HUES6 (cell line): Measurements from ENCODE around the gene PSD2.

Source experiments
- H3K27ac ChIP-seq: 2 replicates; pipeline ENCODE4 v1.7.0; 2013; ENCODE audit warnings: low read depth, mild to moderate bottlenecking, low read length, inconsistent platforms
- H3K27me3 ChIP-seq: 2 replicates; pipeline ENCODE4 v1.6.1; 2013; ENCODE audit warnings: low read length; ENCODE audit not compliant: control insufficient read depth, insufficient read depth
- H3K36me3 ChIP-seq: 2 replicates; pipeline ENCODE4 v1.6.1; 2013; ENCODE audit warnings: low read length; ENCODE audit not compliant: control insufficient read depth, insufficient read depth
- H3K4me1 ChIP-seq: 2 replicates; pipeline ENCODE4 v1.6.1; 2013; ENCODE audit warnings: low read length; ENCODE audit not compliant: control insufficient read depth, insufficient read depth
- H3K4me3 ChIP-seq: 2 replicates; pipeline ENCODE4 v1.5.1; 2013; ENCODE audit warnings: low read depth, low read length
- H3K9ac ChIP-seq: one replicate; pipeline ENCODE4 v1.6.1; 2013; ENCODE audit warnings: mild to moderate bottlenecking, low read length
- H3K9me3 ChIP-seq: 2 replicates; pipeline ENCODE4 v1.6.1; 2013; ENCODE audit warnings: low read depth, low read length; ENCODE audit not compliant: control insufficient read depth, insufficient read depth

The PSD2 gene

DNA sequence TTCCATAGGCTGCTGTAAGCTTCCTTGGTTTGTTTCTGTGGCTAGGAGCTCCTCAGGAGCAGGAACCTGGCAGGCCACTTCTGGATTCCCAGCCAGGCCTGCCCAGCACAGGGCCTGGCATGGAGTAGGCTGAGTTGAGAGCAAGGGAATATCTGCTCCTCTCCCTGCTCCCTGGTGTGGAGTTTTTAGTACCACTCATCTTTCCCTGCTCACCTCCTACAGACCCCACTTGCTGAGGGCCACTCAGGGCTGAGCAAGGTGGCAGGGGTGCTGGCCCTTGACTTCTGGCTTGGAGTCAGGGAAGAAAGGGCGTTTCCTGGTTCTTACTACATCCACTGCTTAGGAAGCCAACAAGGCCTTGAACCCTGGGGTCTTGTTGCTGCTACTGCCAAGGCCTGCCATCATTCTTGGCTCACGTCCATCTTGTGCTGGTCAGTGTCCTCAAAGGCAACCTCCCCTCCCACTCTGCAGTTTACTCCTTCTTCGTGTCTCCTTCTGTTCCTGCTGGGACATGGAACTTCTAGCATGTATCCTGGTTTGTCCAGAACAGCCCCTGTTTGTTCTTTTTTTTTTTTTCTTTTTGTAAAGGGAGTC, 54.9 kb downstream of the PSD2 start:
- no peaks in the 10 kb centered on the region for H3K36me3 ChIP-seq
- peaks cover 72% of the 10 kb centered on the region for H3K27me3 ChIP-seq
- no peaks in the 10 kb centered on the region for H3K9me3 ChIP-seq
- H3K27ac ChIP-seq = no peak overlapping the region
- H3K4me1 ChIP-seq = no peaks in the 10 kb centered on the region
- H3K4me3 ChIP-seq = no peak overlapping the region
- H3K9ac ChIP-seq = no peak overlapping the region

DNA sequence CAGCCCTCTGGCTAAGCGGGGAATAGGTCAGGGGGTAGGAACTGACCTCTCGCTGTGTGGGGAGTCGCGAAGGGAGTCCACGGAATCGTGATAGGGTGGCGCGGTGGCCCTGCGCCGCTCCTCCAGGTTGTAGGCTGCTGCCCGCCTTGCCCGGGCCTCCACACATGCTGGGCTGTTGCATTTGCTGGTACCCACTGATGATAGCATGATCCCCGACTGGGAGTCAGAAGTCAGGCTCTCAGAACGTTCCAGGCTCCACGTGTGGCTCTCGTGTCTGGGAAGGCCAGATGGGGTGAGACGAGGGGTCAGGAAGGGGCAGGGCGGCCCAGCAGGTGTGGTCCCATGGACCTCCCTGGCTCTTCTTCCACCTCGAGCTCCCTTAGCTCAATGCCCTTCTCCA, 56.0 kb downstream of the PSD2 start:
- Histone ChIP-seq H3K9ac (no peak overlapping the region), H3K27ac (no peak overlapping the region), H3K9me3 (no peaks in the 10 kb centered on the region), H3K27me3 (peaks cover 64% of the 10 kb centered on the region), H3K4me3 (no peak overlapping the region), H3K36me3 (no peaks in the 10 kb centered on the region), H3K4me1 (no peaks in the 10 kb centered on the region)

DNA sequence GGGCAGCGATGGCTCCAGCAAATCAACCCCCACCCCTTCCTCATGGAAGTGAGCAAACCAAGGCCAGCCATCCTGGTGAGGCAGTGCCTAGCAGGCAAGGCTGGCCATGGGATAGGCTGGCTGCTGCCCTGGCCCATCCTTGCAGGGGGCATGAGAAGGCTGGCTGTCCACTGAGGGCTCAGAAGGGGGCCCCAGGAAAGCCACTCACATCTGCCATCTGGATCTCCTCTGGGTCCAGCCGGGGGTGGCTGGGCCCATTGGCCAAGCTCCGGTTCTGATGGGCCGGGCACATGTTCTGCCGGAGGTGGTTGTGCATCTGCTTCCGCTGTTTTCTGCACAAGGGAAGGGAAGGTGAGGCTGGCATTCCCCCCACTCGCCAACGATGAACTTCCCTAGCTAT, 57.1 kb downstream of the PSD2 start:
- Histone ChIP-seq H3K36me3 (no peaks in the 10 kb centered on the region), H3K4me3 (no peak overlapping the region), H3K9ac (no peak overlapping the region), H3K4me1 (no peaks in the 10 kb centered on the region), H3K27ac (no peak overlapping the region), H3K27me3 (peaks cover 64% of the 10 kb centered on the region), H3K9me3 (no peaks in the 10 kb centered on the region)

DNA sequence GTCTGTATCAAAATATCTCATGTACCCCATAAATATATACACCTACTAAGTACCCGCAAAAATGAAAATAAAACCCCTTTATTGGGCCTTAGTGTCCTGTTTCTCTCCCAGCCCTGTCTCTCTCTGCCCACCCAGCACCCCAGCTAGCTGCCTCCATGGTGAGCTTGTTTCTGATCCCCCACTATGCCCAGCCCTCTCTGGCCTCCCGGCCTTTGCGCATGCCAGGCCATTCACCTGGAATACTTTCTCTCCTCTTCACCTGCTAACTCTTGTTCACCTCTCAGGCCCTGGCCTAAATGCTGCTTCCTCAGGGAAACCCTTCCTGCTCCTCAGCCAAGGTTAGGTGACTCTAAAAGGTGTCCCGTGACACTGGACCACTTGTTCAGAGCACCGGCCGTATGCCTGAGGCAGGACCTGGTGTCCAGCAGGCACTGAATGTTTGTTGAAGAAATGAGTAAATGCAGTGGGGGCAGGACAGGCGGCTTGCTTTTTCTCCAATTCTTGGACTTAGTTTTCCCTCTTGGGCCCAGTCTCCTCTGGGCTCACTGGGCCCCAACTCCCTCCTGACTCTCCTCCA, 58.5 kb downstream of the PSD2 start:
- no peak overlapping the region for H3K4me3 ChIP-seq
- H3K27me3 ChIP-seq = peaks cover 62% of the 10 kb centered on the region
- no peaks in the 10 kb centered on the region for H3K4me1 ChIP-seq

DNA sequence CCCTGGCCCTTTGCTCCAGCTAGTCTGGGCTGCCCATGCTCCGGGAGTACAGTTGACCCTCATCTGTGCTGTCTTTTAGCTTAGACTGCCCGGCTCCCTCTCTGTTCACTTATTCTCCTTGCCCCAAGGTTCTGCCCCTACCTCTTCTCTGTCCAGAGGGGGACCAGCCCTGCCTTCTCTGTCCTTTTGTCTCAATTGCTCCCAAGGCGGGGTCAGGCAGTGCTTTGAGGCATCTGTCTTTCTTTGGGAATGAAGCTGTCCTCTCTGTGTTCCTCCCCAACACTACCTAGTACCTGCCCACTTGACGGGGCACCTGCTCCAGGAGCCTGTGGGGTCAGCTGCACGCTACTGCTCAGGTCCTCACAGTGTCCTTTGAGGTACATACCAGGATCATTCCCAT, 59.3 kb downstream of the PSD2 start:
- H3K27me3 ChIP-seq = peaks cover 55% of the 10 kb centered on the region
- H3K4me3 ChIP-seq = no peak overlapping the region

More for the DNA sequence above, 58.5 kb downstream of the PSD2 start:
- no peaks in the 10 kb centered on the region for H3K36me3 ChIP-seq
- no peak overlapping the region for H3K9ac ChIP-seq
- no peak overlapping the region for H3K27ac ChIP-seq
- H3K9me3 ChIP-seq = no peaks in the 10 kb centered on the region

DNA sequence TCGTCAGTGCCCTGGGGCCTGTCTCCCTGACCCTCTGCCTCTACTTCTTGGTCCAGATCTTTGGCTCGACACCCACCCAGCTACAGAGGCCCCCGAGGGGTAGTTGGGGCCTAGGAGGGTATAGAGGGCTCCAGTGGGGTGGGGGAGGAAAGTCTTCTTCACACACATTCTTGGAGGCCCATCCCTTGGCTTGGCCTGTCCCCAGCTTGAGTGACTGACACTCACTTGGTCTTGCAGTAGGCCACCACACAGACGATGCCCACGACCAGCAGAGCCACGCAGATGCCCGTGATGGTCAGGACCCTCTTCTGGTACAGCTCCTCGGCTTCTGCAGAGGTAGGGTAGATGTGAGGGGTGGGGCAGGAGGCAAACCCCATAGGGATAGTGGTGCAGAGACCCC, 59.8 kb downstream of the PSD2 start:
- Histone ChIP-seq H3K27ac (no peak overlapping the region), H3K4me3 (no peak overlapping the region), H3K4me1 (no peaks in the 10 kb centered on the region), H3K27me3 (peaks cover 54% of the 10 kb centered on the region), H3K9ac (no peak overlapping the region), H3K36me3 (no peaks in the 10 kb centered on the region), H3K9me3 (no peaks in the 10 kb centered on the region)

More for the DNA sequence above, 59.3 kb downstream of the PSD2 start:
- H3K9me3 ChIP-seq = no peaks in the 10 kb centered on the region
- H3K27ac ChIP-seq = no peak overlapping the region
- no peaks in the 10 kb centered on the region for H3K36me3 ChIP-seq
- H3K4me1 ChIP-seq = no peaks in the 10 kb centered on the region
- no peak overlapping the region for H3K9ac ChIP-seq

DNA sequence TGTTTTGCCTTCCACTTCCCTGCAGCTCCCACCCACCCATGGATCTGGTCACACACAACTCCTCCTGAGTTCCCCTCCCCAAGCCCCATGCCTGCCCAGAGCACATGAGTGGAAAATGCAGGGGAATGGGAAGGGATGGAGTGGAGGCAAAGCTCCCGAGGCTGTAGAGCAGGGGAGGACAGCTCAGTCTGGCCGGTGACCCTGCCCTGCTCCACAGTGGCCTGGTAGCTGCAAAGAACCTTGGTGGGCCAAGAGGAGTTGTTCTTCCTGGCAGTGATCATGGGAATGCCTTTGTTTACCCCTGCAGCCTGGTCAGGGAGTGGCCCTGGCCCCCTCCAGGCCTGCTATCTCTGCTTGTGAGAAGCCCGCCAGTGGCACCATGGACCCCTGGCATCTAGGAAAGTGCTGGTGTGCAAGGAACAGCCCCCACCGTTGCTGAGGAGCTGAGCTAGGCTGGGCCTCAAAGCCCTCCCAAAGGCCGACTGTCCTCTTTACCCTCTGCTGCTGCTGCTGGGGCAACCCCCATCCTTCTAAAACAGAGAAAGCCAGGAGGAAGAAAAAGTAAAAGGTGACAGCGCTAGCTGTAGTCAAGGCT, 60.4 kb downstream of the PSD2 start:
- Histone ChIP-seq H3K36me3 (no peaks in the 10 kb centered on the region), H3K4me1 (no peaks in the 10 kb centered on the region), H3K9me3 (no peaks in the 10 kb centered on the region), H3K27ac (no peak overlapping the region), H3K4me3 (no peak overlapping the region), H3K9ac (no peak overlapping the region), H3K27me3 (peaks cover 50% of the 10 kb centered on the region; the same call in 1 of the 2 replicates)

DNA sequence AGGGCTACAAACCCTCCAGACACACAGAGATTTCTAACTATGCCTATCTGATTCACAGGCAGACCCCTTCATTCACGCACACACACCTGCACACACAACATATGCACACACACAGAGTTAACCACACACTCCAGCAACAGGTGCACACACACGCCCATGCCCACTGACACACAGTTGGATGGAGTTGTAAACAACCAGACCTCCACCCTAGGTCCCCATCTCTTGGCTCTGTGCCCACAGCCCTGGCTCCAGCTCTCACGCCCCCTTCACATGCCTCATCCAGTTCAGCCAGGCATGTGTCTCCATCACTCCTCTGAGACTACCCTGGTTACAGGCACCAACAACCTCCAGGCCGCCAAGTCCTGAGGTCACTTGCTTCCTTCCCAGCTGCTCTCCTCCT, 61.1 kb downstream of the PSD2 start:
- no peak overlapping the region for H3K9ac ChIP-seq
- H3K36me3 ChIP-seq = no peaks in the 10 kb centered on the region
- H3K27ac ChIP-seq = no peak overlapping the region
- H3K4me3 ChIP-seq = no peak overlapping the region
- H3K27me3 ChIP-seq = peaks cover 46% of the 10 kb centered on the region; the same call in 1 of the 2 replicates
- no peaks in the 10 kb centered on the region for H3K4me1 ChIP-seq
- H3K9me3 ChIP-seq = no peaks in the 10 kb centered on the region

DNA sequence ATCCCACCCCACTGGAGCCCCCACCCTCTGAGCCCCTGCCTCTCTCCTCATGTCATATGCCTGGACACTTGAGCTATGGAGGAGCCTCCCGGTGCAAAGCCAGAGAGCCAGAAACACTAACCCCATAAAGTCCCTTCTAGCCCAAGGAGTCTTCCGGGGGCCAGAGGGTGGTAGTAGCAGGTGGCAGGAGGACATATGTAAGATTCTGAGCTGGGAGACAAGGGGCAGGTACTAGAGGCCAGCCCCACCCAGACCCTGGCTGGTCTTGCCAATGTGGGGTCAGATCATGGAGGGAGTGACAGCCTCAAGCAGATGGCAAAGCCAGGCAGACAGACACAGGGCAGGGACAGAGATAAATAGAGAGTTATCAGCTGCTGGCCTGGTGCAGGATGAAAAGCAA, 63.4 kb downstream of the PSD2 start:
- Histone ChIP-seq H3K4me3 (no peak overlapping the region), H3K36me3 (no peaks in the 10 kb centered on the region), H3K27ac (no peak overlapping the region), H3K9ac (no peak overlapping the region), H3K9me3 (no peaks in the 10 kb centered on the region), H3K4me1 (0 out of 2 replicates have a peak, but pooled peaks cover 3% of the 10 kb centered on the region), H3K27me3 (peaks cover 39% of the 10 kb centered on the region; the same call in 1 of the 2 replicates)

DNA sequence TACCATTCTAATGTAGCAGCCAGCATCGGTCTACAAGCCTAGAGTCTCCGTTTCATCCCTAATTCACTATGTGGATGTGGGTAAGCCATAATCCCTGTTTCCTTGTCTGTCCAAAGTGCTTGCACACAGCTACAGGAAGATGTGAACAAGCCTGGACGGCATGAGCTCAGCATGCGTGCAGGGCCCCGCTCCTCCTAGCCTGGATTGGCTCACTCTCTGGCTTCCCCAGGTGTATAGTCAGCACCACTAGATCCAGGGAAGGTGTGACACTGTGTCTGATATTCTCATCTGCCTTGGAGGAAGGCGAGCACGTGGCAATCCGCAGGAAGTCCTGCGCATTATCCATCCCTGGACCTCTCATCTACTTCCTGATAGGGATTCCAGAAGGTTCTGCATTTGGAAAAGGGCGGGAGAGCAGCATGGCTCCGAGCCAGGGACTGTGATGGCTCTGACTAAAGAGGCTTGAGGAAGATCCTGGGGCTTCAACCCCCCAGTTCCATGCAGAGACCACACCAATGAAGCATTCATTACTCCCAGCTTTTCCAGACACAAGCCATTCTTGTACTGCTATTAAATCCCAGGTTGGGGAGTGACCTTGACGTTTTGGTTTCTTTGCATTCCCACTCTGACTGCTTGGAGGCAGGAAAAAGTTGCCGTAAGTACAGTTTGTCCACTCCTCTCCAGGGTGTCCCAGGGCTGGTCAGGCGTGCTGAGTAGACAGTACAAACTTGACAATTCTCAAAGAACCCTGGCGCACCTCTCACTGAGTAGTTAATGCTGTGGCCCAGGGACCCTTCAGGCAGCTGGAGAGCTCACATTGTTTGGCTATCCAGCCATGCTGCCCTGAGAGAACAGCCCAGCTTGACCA, 65.6 kb downstream of the PSD2 start:
- 0 out of 2 replicates have a peak, but pooled peaks cover 3% of the 10 kb centered on the region for H3K4me1 ChIP-seq
- H3K27ac ChIP-seq = no peak overlapping the region
- no peak overlapping the region for H3K4me3 ChIP-seq
- no peaks in the 10 kb centered on the region for H3K9me3 ChIP-seq
- no peak overlapping the region for H3K9ac ChIP-seq
- peaks cover 28% of the 10 kb centered on the region; the same call in 1 of the 2 replicates for H3K27me3 ChIP-seq
- no peaks in the 10 kb centered on the region for H3K36me3 ChIP-seq

DNA sequence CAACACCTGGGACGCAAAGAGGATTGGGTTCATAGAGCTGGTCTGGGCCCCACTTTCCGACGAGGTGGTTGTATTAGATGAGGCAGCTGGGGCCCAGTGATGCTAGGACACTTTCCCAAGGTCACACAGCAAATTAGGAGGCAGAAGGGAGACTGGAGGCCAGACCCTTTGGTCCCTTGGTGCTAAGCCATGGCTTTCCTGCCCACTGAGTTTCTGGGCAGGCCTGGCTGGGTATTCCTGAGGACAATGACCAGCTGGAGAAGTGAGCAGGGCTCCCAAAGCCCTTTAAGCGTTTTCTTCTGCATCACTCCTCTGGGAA, 66.2 kb downstream of the PSD2 start:
- H3K9ac ChIP-seq = no peak overlapping the region
- H3K27ac ChIP-seq = no peak overlapping the region
- H3K4me3 ChIP-seq = no peak overlapping the region
- H3K27me3 ChIP-seq = peaks cover 25% of the 10 kb centered on the region; the same call in 1 of the 2 replicates
- H3K36me3 ChIP-seq = no peaks in the 10 kb centered on the region
- H3K4me1 ChIP-seq = 0 out of 2 replicates have a peak, but pooled peaks cover 3% of the 10 kb centered on the region
- no peaks in the 10 kb centered on the region for H3K9me3 ChIP-seq
